ENCODE measurements around the gene HMGB4.

HMGB4 gene

DNA sequence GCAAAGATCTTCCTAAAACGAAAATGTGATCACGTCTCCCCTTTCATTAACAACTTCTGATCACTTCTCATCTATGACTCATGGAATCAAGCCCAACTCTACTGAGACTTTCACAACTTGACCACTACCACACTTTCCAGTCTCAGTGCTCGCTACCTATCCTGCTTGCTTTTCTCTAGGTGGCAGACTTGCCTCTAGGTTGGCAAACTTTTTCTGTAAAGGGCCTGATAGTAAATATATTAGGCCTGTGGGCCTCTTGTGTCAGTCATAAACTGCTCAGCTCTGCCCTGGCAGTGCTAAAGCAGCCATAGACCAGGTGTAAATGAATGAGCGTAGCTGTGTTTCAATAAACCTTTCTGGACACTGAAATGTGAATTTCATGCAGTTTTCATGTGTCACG, 21.5 kb upstream of the HMGB4 start:
- TF ChIP-seq, protein P1, sequence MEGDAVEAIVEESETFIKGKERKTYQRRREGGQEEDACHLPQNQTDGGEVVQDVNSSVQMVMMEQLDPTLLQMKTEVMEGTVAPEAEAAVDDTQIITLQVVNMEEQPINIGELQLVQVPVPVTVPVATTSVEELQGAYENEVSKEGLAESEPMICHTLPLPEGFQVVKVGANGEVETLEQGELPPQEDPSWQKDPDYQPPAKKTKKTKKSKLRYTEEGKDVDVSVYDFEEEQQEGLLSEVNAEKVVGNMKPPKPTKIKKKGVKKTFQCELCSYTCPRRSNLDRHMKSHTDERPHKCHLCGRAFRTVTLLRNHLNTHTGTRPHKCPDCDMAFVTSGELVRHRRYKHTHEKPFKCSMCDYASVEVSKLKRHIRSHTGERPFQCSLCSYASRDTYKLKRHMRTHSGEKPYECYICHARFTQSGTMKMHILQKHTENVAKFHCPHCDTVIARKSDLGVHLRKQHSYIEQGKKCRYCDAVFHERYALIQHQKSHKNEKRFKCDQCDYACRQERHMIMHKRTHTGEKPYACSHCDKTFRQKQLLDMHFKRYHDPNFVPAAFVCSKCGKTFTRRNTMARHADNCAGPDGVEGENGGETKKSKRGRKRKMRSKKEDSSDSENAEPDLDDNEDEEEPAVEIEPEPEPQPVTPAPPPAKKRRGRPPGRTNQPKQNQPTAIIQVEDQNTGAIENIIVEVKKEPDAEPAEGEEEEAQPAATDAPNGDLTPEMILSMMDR (IDR thresholded peaks at IDR 0.05; ENCODE audit: low read depth, low read length): no peak
- H3K4me3 ChIP-seq (ENCODE audit: low read depth, low read length): no peak overlapping the region

DNA sequence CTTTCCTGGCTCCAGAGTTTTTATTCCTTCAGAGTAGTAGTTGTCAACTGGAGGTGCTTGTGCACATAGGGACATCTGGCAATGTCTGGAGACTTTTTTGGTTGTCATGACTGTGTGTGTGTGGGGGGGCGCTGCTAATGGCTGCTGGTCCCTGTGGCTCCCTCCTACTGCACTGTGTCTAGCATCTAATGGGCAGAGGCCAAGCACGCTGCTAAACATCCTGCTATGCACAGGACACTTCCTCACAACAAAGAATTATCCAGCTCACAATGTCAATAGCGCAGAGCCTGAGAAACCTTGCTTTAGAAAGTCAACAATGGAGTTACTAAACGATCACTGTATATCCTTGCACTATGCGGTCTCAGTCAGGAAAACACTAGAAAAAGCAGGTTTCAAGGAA, 19.7 kb upstream of the HMGB4 start:
- no peak overlapping the region for H3K4me3 ChIP-seq (ENCODE audit: low read depth, low read length)
- TF ChIP-seq, protein P1 (IDR thresholded peaks at IDR 0.05; ENCODE audit: low read depth, low read length): no peak

DNA sequence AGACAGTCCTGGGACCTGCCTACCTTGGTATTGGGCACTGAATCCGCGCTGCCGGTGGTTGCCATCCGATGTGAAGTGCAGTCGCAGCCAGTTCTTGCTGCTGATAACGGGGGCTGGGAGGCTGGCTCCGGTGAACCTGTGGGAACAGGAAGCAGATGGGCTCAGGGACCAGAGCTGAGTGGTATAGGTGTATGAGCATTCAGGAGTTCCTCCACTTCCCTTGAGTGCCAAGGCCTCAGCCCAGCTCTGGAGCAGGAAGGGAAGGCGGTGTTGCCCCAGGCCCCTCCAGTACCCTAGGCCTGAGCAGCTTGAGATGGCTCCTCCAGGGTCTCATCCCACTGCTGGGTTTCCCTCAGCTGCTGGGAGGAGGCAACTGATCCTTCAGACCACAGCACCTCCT, 17.0 kb upstream of the HMGB4 start:
- TF ChIP-seq, protein P1 (IDR thresholded peaks at IDR 0.05; ENCODE audit: low read depth, low read length): no peak
- no peak overlapping the region for H3K4me3 ChIP-seq (ENCODE audit: low read depth, low read length)

DNA sequence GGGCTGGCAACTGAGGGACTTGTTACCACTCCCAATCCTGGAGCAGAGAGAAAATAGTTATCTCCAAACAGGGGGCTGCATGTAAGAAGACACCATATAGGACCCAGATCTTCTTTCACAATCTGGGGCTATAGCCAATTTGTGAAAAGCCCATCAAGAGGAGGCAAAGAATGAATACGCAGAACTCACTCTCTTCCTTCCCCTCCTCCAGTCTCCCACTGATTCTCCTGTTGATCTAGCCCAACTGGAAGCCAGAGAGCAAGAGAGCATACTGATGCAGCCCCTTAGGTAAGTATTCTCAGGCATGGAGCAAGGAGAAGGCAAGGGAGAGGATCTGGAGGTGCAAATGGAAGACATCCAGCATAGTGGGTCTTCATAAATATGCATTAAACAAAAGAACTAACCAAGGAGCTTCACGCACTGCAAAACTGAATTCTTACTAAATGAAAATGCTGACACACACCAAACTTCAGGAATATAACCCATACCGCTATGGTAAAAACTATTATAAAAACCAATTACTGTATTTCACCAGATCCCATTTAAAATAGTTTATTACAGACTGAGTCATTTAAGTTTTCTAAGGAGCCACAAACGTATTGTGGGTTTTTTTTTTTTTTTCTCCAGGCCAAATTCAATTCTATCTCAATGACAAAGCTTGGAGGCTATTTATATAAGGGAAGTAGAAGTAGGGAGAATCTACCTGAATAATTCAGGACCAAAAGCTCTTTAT, 15.5 kb upstream of the HMGB4 start:
- TF ChIP-seq, protein P1 (IDR thresholded peaks at IDR 0.05; ENCODE audit: low read depth, low read length): no peak
- H3K4me3 ChIP-seq (ENCODE audit: low read depth, low read length): no peak overlapping the region

- H3K4me3 ChIP-seq (ENCODE audit: low read depth, low read length): no peak overlapping the region
- TF ChIP-seq, protein P1 (IDR thresholded peaks at IDR 0.05; ENCODE audit: low read depth, low read length): no peak
These were observed 14.7 kb upstream of the HMGB4 start for GRCh38 chr1:33849211-33849610.

DNA sequence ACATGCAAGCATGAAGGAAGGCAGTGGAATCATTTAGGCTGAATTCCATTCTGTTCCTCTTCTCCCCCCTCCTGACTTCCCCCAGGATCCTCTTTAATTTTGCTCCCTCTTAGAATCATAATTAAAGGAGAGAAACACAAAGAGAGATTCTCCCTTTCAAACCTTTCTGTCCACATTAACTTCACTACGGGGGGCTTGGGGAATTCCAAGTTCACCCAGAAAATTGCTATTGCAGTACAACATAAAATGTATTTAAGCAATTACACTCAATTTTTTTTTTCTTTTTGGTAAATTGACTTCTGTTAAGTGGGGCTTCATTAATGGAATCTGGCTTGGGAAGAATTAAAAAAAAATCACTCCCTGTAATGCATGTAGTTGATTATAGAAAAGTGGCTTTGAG, 13.4 kb upstream of the HMGB4 start:
- TF ChIP-seq, protein P1 (IDR thresholded peaks at IDR 0.05; ENCODE audit: low read depth, low read length): no peak
- no peak overlapping the region for H3K4me3 ChIP-seq (ENCODE audit: low read depth, low read length)

- TF ChIP-seq, protein P1 (IDR thresholded peaks at IDR 0.05; ENCODE audit: low read depth, low read length): no peak
- no peak overlapping the region for H3K4me3 ChIP-seq (ENCODE audit: low read depth, low read length)
These were observed 11.2 kb upstream of the HMGB4 start for GRCh38 chr1:33852711-33853110.
